ENCODE measurements around the gene YY1.

The YY1 gene

DNA sequence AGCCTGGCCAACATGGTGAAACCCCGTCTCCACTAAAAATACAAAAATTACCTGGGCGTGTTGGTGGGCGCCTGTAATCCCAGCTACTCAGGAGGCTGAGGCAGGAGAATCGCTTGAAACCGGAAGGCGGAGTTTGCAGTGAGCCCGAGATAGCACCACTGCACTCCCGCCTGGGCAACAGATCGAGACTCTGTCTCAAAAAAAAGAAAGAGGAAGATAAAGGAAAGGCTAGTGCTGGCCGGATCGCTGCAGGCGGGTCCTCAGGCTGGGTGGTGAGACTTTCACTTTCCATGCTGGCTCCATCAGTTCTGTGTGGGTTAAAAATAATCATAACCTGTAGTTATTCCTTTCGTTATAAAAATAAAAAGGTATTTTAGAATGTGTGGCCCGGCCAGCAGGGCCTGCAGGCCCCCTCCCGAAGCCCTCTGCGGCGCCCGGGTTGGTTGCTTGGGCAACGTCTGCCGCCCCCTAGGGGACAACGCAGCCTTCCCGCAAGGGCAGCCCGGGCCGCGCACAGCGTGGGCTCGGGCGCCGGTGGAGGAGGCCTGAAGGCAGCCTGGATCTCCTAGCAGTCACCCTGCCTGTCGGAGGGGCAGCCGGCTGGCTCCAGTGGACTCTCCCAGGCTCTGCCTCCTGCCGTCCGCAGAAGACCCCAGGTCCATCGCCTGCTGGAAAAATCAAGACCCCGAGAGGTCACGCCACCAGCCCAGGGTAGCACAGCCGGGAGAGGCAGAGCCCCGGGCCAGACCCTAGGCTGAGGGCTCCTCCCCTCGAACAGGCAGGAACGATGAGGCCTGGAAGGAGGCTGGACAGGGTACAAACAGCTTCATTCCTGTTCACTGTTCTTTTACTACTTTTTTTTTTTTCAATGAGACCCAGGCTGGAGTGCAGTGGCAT lies 79.2 kb downstream of the YY1 start:
- peak; percentile 57 for DNase-seq

DNA sequence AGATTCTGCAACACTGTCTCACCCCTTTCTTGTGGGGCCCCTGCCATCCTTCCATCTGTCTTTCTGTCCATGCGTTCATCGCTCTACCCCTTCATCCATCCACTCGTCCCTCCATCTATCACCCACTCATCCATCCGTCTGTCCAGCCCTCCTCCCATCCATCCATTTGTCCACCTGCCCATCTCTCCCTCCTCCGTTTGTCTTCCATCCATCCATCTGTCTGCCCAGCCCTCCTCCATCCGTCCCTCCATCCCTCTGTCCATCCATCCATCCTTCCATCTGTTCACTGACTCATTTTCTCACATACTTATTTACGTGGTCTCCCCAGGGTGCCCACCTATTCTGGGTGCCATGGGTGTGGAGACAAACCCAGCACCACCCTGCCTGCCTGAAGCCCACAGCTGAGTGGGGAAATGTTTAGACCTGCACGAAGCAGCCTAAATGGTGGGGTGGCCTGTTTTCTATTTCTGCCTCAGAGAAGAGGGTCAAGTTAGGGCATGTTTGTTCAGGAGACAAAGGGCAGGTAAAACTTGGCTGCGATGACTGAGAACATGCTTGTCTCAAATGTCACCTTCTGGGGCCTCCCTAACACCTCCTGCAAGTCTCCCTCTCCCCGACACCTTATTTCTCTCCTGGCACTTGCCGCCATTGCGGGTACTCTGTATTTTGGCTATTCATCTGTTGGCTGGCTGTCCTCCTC lies 81.4 kb downstream of the YY1 start:
- no peak for DNase-seq

DNA sequence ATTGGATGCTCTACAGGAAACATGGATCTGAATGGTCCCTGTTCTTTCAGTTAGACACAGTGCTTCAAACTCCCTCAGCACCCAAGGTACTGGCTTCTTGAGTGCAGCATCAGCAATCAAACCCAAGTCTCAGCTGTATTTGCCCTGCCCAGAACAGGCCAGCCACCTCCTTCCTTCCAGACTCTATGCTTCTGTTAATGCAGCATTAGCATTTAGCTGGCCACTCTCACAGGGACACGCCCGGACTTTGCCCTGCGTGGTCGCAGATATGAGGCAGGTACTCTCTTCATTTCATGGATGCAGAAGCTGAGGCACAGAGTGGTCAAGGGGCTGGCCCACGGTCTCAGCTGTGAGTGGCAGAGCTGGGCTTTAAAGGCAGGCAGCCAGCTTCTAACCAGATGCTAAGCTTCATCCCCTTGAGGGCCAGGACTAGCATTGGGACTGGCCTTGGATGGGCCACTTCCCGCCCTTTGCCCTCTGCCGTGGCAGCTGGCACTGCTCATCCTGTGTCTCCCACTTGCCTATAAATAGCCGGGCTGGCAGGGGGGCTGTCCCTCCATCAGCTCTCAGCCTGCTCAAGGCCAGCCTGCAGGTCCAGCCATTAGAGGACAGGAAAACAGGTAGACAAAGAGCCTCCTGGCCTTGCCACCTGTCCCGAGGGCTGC lies 82.7 kb downstream of the YY1 start:
- DNase-seq: no peak

- DNase-seq: no peak
These were observed 83.4 kb downstream of the YY1 start for GRCh38 chr14:100322138-100322957.

DNA sequence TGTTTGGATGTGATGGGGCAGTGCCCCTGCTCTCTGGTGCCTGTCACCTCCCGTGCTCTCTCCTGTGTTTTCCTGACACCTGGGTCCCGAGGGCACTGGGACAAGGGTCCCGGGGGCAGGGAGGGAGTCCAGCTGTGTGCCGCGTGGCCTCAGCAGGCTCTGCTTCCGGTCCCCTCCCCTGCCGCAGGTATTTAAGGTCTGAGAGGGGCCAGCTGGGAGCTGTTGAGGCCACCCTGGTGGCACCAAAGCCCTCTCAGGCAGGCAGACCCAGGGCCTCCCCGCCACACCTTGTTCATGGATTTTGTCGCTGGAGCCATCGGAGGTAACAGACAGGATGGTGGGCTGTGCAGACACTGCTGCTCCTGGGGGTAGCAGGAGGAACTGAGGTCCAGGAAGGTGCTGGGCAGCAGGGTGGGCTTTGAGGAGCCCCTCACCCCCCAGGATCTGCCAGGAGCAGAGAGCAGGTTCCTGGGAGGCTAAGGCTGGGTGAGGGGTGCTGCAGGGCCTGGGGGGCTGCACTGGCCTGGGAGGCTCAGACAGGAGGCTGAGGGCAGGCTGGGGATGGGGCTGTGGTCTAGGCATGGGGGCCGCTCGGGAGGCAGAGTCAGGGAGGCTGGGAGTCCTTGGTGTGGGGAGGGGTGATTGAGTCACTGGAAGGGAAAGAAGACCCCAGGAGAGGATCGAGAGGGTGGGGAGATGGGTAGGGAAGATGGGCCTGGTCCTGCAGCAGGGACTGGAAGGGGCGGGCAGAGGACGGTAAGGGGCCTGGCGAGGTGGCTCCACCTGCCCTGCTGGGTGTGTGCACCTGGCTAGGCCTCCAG lies 84.4 kb downstream of the YY1 start, which contains the start of gene SLC25A47:
Gene SLC25A47 (plus strand): TSS at position 219 of the 821 bp plus-strand sequence. CDS start 76 bp downstream, at position 295.
- DNase-seq: no peak

DNA sequence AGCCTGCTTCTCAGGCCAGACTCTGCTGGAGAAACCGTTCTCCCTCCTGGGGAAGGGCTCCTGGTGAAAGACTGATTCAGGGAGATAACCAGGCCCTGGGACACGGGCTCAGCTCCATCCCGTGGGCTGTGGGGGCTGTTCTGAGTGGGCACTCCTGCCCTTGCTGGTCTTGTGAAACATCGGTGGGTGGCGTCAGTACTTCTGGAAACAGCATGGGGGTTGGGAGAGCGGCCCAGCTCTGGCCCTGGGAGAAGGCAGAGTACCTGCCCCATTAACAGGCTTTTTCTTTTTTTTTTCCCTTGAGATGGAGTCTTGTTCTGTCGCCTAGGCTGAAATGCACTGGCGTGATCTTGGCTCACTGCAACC lies 85.0 kb downstream of the YY1 start:
- no peak for DNase-seq

- DNase-seq: no peak
These were observed 86.3 kb downstream of the YY1 start for GRCh38 chr14:100325231-100325632.

GRCh38 chr14:100325958-100326357 lies 87.0 kb downstream of the YY1 start:
- DNase-seq: no peak

DNA sequence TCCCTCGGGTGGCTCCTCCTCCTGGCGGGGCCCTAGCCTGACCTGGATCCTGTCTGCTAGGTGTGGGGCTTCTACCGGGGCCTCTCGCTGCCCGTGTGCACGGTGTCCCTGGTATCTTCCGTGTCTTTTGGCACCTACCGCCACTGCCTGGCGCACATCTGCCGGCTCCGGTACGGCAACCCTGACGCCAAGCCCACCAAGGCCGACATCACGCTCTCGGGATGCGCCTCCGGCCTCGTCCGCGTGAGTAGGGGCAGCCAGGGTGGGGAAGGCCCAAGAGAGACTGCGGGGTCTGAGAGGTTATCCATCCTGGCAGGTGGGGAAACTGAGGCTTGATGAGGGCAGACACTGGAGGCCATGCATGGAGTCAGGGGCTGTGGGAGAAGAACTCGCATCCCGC lies 88.2 kb downstream of the YY1 start:
- no peak for DNase-seq

DNA sequence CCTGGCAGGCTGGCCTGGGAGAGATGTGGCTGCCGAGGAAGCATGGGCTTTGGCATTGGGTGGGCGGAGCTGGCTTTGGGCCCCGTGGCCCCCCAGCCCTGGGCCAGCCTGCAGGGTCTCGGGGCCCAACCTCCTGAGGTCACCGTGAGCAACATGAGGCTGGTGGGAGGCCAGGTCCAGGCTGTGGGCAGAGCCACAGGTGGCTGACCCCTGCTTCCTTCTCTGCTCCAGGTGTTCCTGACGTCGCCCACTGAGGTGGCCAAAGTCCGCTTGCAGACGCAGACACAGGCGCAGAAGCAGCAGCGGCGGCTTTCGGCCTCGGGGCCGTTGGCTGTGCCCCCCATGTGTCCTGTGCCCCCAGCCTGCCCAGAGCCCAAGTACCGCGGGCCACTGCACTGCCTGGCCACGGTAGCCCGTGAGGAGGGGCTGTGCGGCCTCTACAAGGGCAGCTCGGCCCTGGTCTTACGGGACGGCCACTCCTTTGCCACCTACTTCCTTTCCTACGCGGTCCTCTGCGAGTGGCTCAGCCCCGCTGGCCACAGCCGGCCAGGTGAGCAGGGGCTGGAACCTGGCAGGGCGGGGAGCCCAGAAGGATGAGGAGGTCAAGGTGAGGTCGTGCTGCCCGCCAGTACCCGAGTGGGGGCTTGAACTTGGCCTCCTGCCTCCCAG lies 89.7 kb downstream of the YY1 start:
- DNase-seq: no peak

- DNase-seq: no peak
These were observed 90.5 kb downstream of the YY1 start for GRCh38 chr14:100329233-100330006.

- no peak for DNase-seq
These were observed 91.0 kb downstream of the YY1 start for GRCh38 chr14:100330007-100330344.

DNA sequence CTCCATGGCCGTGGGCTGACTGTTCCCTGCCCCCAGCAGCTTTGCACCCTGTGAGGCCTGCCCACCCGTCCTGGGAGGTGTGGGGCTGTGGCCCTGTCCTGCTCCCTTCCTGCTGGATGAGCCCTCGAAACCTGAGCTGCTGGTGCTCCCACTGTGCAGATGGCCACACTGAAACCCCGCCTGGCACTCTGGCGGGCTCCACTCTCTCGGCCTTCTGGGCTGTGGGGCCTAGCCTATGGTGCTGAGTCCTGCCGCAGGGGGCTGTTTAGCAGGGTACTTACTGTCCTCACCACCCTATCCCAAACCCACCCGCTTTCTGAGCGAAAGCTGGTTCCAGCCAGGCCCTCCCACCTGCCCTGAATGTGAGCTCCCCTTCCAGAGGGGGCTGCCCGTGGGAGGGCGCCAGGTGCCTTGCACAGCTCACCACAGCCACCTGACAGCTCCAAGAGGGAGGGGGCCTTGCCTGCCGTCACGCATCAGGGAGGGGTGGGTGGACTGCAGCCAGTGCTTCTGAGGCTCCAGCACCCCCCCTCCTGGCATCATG lies 91.5 kb downstream of the YY1 start:
- DNase-seq: no peak

- no peak for DNase-seq
These were observed 93.2 kb downstream of the YY1 start for GRCh38 chr14:100332071-100332639.
